ENCODE results near the gene UNKL. TPM values are rescaled to one million over a fixed set of nuclear protein-coding genes. Genes with fewer than 3 reads are reported as not detected.

Gene UNKL
- total RNA-seq, 1 experiment from 2014 or later: 32.0 TPM

- no peaks in the 10 kb centered on the region for H3K9me3 ChIP-seq (ENCODE audit: control insufficient read depth, low read depth, low read length)
Observed at GRCh38 chr16:1432388-1433262, 18.1 kb upstream of the UNKL start.

More at GRCh38 chr16:1432388-1433262, 18.1 kb upstream of the UNKL start:
- DNase-seq: no peak
- Histone ChIP-seq H4K8ac (replicated peaks; ENCODE audit: insufficient read length, low read depth, low read length) (no peak overlapping the region), H2BK12ac (ENCODE audit: insufficient read length, low read depth, low read length) (no peak overlapping the region), H3T11ph (ENCODE audit: low read length) (no peak overlapping the region), H4K20me1 (ENCODE audit: control insufficient read depth, insufficient read depth, insufficient read length) (no peaks in the 10 kb centered on the region), H3K4me1 (ENCODE audit: insufficient read depth, low read length) (no peaks in the 10 kb centered on the region), H3K14ac (ENCODE audit: insufficient read depth, low read length) (no peak overlapping the region; the same call in 1 of the 2 replicates), H2BK15ac (ENCODE audit: low read depth, low read length) (no peak overlapping the region; the same call in 1 of the 2 replicates), H2BK20ac (ENCODE audit: low read depth, low read length, poor library complexity, severe bottlenecking) (no peak overlapping the region), H3K79me2 (ENCODE audit: insufficient read depth, low read length) (no peaks in the 10 kb centered on the region), H3K23me2 (ENCODE audit: insufficient read length, low read depth, low read length, poor library complexity, severe bottlenecking) (no peaks in the 10 kb centered on the region), H4K91ac (ENCODE audit: insufficient read length, low read depth, low read length) (no peak overlapping the region), H3K4ac (ENCODE audit: low read depth, low read length) (no peak overlapping the region), H2BK5ac (ENCODE audit: insufficient read length, low read length) (no peak overlapping the region), H3K9ac (ENCODE audit: extremely low read depth, insufficient read length, low read length) (no peak overlapping the region), H2AFZ (ENCODE audit: low read length) (no peak overlapping the region), H2BK120ac (ENCODE audit: low read depth, low read length, poor library complexity, severe bottlenecking) (no peak overlapping the region), H2AK5ac (ENCODE audit: insufficient read length, low read length) (no peak overlapping the region), H3K18ac (ENCODE audit: insufficient read length, low read depth, low read length) (no peak overlapping the region), H3K56ac (ENCODE audit: insufficient read length, low read depth, low read length) (no peak overlapping the region), H3K27me3 (ENCODE audit: insufficient read depth, low read length) (no peaks in the 10 kb centered on the region), H3K4me2 (ENCODE audit: insufficient read depth, insufficient read length, low read length) (no peak overlapping the region), H4K5ac (ENCODE audit: insufficient read length, low read depth, low read length) (no peak overlapping the region), H3K79me1 (ENCODE audit: insufficient read depth, low read depth, low read length, poor library complexity, severe bottlenecking) (no peaks in the 10 kb centered on the region), H3K27ac (ENCODE audit: insufficient read length, low read depth, low read length) (no peak overlapping the region), H3K23ac (ENCODE audit: insufficient read length, low read depth, low read length) (no peak overlapping the region)
- H3K27ac Mint-ChIP-seq: no peak overlapping the region; a peak in 1 of 7 replicates
- no peaks in the 10 kb centered on the region for H3K9me3 Mint-ChIP-seq
- no CpG with 5 or more reads among the region's 63 CpGs for WGBS (ENCODE audit: extremely low coverage, insufficient read length, low lambda C conversion rate)
- no peaks in the 10 kb centered on the region for H3K36me3 Mint-ChIP-seq (ENCODE audit: insufficient read depth in 1 of 3, low read depth in 3 of 3)
- H3K4me1 Mint-ChIP-seq: no peaks in the 10 kb centered on the region; a peak in 1 of 4 replicates
- no peak overlapping the region for H3K4me3 Mint-ChIP-seq
- TF ChIP-seq, protein P1, sequence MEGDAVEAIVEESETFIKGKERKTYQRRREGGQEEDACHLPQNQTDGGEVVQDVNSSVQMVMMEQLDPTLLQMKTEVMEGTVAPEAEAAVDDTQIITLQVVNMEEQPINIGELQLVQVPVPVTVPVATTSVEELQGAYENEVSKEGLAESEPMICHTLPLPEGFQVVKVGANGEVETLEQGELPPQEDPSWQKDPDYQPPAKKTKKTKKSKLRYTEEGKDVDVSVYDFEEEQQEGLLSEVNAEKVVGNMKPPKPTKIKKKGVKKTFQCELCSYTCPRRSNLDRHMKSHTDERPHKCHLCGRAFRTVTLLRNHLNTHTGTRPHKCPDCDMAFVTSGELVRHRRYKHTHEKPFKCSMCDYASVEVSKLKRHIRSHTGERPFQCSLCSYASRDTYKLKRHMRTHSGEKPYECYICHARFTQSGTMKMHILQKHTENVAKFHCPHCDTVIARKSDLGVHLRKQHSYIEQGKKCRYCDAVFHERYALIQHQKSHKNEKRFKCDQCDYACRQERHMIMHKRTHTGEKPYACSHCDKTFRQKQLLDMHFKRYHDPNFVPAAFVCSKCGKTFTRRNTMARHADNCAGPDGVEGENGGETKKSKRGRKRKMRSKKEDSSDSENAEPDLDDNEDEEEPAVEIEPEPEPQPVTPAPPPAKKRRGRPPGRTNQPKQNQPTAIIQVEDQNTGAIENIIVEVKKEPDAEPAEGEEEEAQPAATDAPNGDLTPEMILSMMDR (conservative IDR thresholded peaks at IDR 0.05): no peak
- no peaks in the 10 kb centered on the region; the same call in 1 of the 2 replicates for H3K27me3 Mint-ChIP-seq (ENCODE audit: low read depth)
